HUES48 (cell line): ENCODE measurements around the gene PLPPR1.

Source experiments
- H3K27ac ChIP-seq: one replicate; pipeline ENCODE4 v1.7.0; 2013; ENCODE audit warnings: low read depth, low read length, inconsistent platforms
- H3K27me3 ChIP-seq: 2 replicates; pipeline ENCODE4 v1.6.1; 2013; ENCODE audit warnings: mild to moderate bottlenecking, low read length; ENCODE audit not compliant: control insufficient read depth, insufficient read depth
- H3K36me3 ChIP-seq: 2 replicates; pipeline ENCODE4 v1.6.1; 2013; ENCODE audit warnings: low read length; ENCODE audit not compliant: control insufficient read depth, insufficient read depth
- H3K4me1 ChIP-seq: 2 replicates; pipeline ENCODE4 v1.6.1; 2013; ENCODE audit warnings: mild to moderate bottlenecking, low read length; ENCODE audit not compliant: control insufficient read depth, insufficient read depth
- H3K4me3 ChIP-seq: 2 replicates; pipeline ENCODE4 v1.5.1; 2013; ENCODE audit warnings: mild to moderate bottlenecking, low read depth, low read length
- H3K9ac ChIP-seq: 2 replicates; pipeline ENCODE4 v1.6.1; 2013; ENCODE audit warnings: mild to moderate bottlenecking, low read depth, low read length, moderate library complexity
- H3K9me3 ChIP-seq: 2 replicates; pipeline ENCODE4 v1.6.1; 2013; ENCODE audit warnings: low read length; ENCODE audit not compliant: control insufficient read depth, insufficient read depth

The PLPPR1 gene

GRCh38 chr9:101028346-101029314 lies at the start of gene PLPPR1:
TSS of gene PLPPR1 (plus strand) at chr9:101028727.
- Histone ChIP-seq H3K4me1 (peaks cover 11% of the 10 kb centered on the region; the same call in 1 of the 2 replicates), H3K27me3 (peaks cover 66% of the 10 kb centered on the region), H3K9ac (peak within 1 kb of the TSS; percentile 48), H3K9me3 (no peaks in the 10 kb centered on the region), H3K27ac (no peak within 1 kb of the TSS), H3K36me3 (no peaks in the 10 kb centered on the region), H3K4me3 (peak within 1 kb of the TSS; percentile 86)

- H3K9ac ChIP-seq = no peak overlapping the region
- no peak overlapping the region for H3K27ac ChIP-seq
- no peaks in the 10 kb centered on the region for H3K27me3 ChIP-seq
- peaks cover 9% of the 10 kb centered on the region; the same call in 1 of the 2 replicates for H3K4me1 ChIP-seq
- H3K9me3 ChIP-seq = no peaks in the 10 kb centered on the region
- H3K4me3 ChIP-seq = no peak overlapping the region
- no peaks in the 10 kb centered on the region for H3K36me3 ChIP-seq
Measured at GRCh38 chr9:100989731-100990130, 38.8 kb upstream of the PLPPR1 start.

GRCh38 chr9:100990605-100991381 lies 37.7 kb upstream of the PLPPR1 start:
- H3K27me3 ChIP-seq = no peaks in the 10 kb centered on the region
- no peak overlapping the region for H3K27ac ChIP-seq
- H3K9me3 ChIP-seq = no peaks in the 10 kb centered on the region
- no peak overlapping the region for H3K4me3 ChIP-seq
- no peaks in the 10 kb centered on the region for H3K36me3 ChIP-seq
- peaks cover 9% of the 10 kb centered on the region; the same call in 1 of the 2 replicates for H3K4me1 ChIP-seq
- no peak overlapping the region for H3K9ac ChIP-seq

GRCh38 chr9:100992632-100993031 lies 35.9 kb upstream of the PLPPR1 start:
- H3K27ac ChIP-seq = no peak overlapping the region
- H3K27me3 ChIP-seq = no peaks in the 10 kb centered on the region
- no peaks in the 10 kb centered on the region for H3K36me3 ChIP-seq
- no peaks in the 10 kb centered on the region for H3K9me3 ChIP-seq
- no peak overlapping the region for H3K4me3 ChIP-seq
- no peak overlapping the region for H3K9ac ChIP-seq
- peaks cover 9% of the 10 kb centered on the region; the same call in 1 of the 2 replicates for H3K4me1 ChIP-seq

- Histone ChIP-seq H3K4me1 (no peaks in the 10 kb centered on the region), H3K27me3 (no peaks in the 10 kb centered on the region), H3K27ac (no peak overlapping the region), H3K4me3 (no peak overlapping the region), H3K9me3 (no peaks in the 10 kb centered on the region), H3K36me3 (no peaks in the 10 kb centered on the region), H3K9ac (no peak overlapping the region)
Measured at GRCh38 chr9:100999906-101000544, 28.5 kb upstream of the PLPPR1 start.

- Histone ChIP-seq H3K27me3 (no peaks in the 10 kb centered on the region), H3K36me3 (no peaks in the 10 kb centered on the region), H3K27ac (no peak overlapping the region), H3K9ac (no peak overlapping the region), H3K4me3 (no peak overlapping the region), H3K9me3 (no peaks in the 10 kb centered on the region), H3K4me1 (no peaks in the 10 kb centered on the region)
Measured at GRCh38 chr9:101005246-101005645, 23.3 kb upstream of the PLPPR1 start.

GRCh38 chr9:101014566-101014965 lies 14.0 kb upstream of the PLPPR1 start:
- no peaks in the 10 kb centered on the region for H3K9me3 ChIP-seq
- no peaks in the 10 kb centered on the region for H3K4me1 ChIP-seq

GRCh38 chr9:101018467-101018866 lies 10.1 kb upstream of the PLPPR1 start:
- H3K36me3 ChIP-seq = no peaks in the 10 kb centered on the region
- H3K9me3 ChIP-seq = no peaks in the 10 kb centered on the region
- no peaks in the 10 kb centered on the region for H3K4me1 ChIP-seq
- H3K4me3 ChIP-seq = no peak overlapping the region
- H3K27ac ChIP-seq = no peak overlapping the region
- H3K9ac ChIP-seq = no peak overlapping the region
- no peaks in the 10 kb centered on the region for H3K27me3 ChIP-seq

More at GRCh38 chr9:101014566-101014965, 14.0 kb upstream of the PLPPR1 start:
- Histone ChIP-seq H3K27ac (no peak overlapping the region), H3K4me3 (no peak overlapping the region), H3K36me3 (no peaks in the 10 kb centered on the region), H3K27me3 (no peaks in the 10 kb centered on the region), H3K9ac (no peak overlapping the region)

- no peaks in the 10 kb centered on the region for H3K9me3 ChIP-seq
- H3K9ac ChIP-seq = no peak overlapping the region
- no peaks in the 10 kb centered on the region for H3K36me3 ChIP-seq
- no peak overlapping the region for H3K27ac ChIP-seq
- H3K4me1 ChIP-seq = peaks cover 7% of the 10 kb centered on the region; the same call in 1 of the 2 replicates
- H3K27me3 ChIP-seq = peaks cover 19% of the 10 kb centered on the region
- no peak overlapping the region for H3K4me3 ChIP-seq
Measured at GRCh38 chr9:101022704-101023103, 5.8 kb upstream of the PLPPR1 start.

GRCh38 chr9:101025940-101026339 lies 2.6 kb upstream of the PLPPR1 start:
- no peak overlapping the region for H3K9ac ChIP-seq
- peaks cover 50% of the 10 kb centered on the region for H3K27me3 ChIP-seq
- H3K9me3 ChIP-seq = no peaks in the 10 kb centered on the region
- no peak overlapping the region for H3K4me3 ChIP-seq
- no peak overlapping the region for H3K27ac ChIP-seq
- H3K4me1 ChIP-seq = peaks cover 11% of the 10 kb centered on the region; the same call in 1 of the 2 replicates
- H3K36me3 ChIP-seq = no peaks in the 10 kb centered on the region
